OCI-LY3 (cell line): Measurements from ENCODE around the gene DBT.

Experiments used
- EZH2phosphoT487 ChIP-seq: fragments of 200-600 bp; shearing (Covaris generic); IDR thresholded peaks from 2 replicates; pipeline ENCODE4 v1.6.1; 2018; ENCODE audit warnings: antibody characterized with exemption, mixed run types, low read depth
- TF ChIP-seq, protein P1 (sequence below): fragments of 200-600, 300-600 bp; sonication (generic); IDR thresholded peaks from 2 replicates; pipeline ENCODE4 v1.5.1; 2014; ENCODE audit warnings: antibody characterized with exemption, low read length, low read depth

GRCh38 chr1:100265562-100265930, 15.9 kb upstream of the DBT start:
- TF ChIP-seq, protein P1, sequence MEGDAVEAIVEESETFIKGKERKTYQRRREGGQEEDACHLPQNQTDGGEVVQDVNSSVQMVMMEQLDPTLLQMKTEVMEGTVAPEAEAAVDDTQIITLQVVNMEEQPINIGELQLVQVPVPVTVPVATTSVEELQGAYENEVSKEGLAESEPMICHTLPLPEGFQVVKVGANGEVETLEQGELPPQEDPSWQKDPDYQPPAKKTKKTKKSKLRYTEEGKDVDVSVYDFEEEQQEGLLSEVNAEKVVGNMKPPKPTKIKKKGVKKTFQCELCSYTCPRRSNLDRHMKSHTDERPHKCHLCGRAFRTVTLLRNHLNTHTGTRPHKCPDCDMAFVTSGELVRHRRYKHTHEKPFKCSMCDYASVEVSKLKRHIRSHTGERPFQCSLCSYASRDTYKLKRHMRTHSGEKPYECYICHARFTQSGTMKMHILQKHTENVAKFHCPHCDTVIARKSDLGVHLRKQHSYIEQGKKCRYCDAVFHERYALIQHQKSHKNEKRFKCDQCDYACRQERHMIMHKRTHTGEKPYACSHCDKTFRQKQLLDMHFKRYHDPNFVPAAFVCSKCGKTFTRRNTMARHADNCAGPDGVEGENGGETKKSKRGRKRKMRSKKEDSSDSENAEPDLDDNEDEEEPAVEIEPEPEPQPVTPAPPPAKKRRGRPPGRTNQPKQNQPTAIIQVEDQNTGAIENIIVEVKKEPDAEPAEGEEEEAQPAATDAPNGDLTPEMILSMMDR, result no peak
- no peak for TF ChIP-seq EZH2phosphoT487
